NK-92 (cell line): ENCODE data around the gene NECTIN2.
"Not testable (repeated sequence)": the region's sequence is repeated elsewhere in the genome, so short reads cannot be mapped to it uniquely, and the experiment has no call there.

Source experiments
- DNase-seq: peaks from one replicate; lab custom pipeline; 2025; ENCODE audit not compliant: unreplicated experiment; lab: John Stamatoyannopoulos, UW

Gene NECTIN2

DNA sequence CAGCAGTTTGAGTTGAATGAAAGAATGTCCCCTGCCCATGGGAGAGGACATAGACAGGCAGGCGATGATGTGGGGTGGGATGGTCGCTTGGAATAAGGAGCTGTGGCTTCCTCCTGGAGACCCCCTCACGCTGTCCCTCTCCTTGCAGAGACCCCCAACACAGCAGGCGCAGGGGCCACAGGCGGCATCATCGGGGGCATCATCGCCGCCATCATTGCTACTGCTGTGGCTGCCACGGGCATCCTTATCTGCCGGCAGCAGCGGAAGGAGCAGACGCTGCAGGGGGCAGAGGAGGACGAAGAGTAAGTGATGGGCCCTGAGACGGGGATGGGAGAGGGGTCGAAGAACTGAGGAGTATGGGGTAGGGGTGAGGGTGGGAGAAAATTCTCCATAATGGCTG, 36.0 kb downstream of the NECTIN2 start:
- no peak for DNase-seq

DNA sequence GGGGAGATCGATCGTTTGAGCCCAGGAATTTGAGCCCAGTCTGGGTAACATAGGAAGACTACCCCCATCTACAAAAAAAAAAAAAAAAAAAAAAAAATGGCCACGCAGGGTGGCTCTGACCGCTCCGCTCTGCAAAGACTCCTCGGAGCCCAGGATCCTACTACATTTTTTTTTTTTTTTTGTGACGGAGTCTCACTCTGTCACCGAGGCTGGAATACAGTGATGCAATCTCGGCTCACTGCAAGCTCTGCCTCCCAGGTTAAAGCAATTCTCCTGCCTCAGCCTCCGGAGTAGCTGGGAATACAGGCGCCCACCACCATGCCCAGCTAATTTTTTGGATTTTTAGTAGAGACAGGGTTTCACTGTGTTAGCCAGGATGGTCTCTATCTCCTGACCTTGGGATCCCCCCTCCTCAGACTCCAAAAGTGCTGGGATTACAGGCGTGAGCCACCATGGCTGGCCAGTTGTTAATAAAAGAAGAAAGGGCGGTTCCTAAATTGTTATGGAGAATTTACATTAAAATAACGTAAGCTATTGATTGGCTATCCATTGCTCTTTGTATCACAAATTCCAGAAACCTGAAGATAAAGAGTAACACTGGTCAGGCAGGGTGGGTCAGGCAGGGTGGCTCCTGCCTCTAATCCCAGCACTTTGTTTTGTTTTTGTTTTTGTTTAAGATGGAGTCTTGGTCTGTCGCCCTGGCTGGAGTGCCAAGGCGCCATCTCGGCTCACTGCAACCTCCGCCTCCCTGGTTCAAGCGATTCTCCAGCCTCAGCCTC, 36.7 kb downstream of the NECTIN2 start:
- DNase-seq: not testable (repeated sequence)

GRCh38 chr19:44883922-44884321, 37.8 kb downstream of the NECTIN2 start:
- DNase-seq: no peak

GRCh38 chr19:44884566-44884965, 38.5 kb downstream of the NECTIN2 start:
- no peak for DNase-seq

GRCh38 chr19:44886141-44886540, 40.0 kb downstream of the NECTIN2 start:
- no peak for DNase-seq

DNA sequence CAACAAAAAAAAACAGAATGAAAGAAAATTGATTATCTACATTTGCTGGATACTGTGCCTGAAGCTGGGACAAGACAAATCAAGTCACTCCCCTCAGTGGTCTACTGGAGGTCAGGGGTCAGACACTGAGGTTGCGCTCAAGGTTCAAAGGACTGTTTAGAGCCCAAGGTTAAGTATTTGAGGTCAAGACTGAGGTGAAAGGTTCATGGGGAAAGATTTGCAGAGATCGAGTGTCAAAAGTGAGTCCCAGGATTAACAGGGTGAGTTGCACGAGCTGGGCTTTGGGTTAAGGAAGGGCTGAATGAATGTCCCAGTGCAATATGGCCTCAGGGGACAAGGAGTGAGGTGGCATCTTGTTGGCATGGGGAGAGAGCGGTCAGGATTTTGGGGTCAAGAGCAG, 41.6 kb downstream of the NECTIN2 start:
- DNase-seq: no peak

DNA sequence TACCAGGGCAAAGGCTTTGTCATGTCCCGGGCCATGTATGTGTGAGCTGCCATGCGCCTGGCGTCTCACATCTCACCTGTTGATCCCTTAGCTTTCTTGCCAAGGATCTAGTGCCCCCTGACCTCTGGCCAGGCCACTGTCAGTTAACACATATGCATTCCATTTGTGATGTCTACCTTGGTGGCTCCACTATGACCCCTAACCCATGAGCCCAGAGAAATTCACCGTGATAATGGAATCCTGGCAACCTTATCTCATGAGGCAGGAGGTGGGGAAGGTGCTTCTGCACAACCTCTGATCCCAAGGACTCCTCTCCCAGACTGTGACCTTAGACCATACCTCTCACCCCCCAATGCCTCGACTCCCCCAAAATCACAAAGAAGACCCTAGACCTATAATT, 42.2 kb downstream of the NECTIN2 start:
- not testable (repeated sequence) for DNase-seq

GRCh38 chr19:44889830-44890365, 43.8 kb downstream of the NECTIN2 start:
- DNase-seq: no peak

DNA sequence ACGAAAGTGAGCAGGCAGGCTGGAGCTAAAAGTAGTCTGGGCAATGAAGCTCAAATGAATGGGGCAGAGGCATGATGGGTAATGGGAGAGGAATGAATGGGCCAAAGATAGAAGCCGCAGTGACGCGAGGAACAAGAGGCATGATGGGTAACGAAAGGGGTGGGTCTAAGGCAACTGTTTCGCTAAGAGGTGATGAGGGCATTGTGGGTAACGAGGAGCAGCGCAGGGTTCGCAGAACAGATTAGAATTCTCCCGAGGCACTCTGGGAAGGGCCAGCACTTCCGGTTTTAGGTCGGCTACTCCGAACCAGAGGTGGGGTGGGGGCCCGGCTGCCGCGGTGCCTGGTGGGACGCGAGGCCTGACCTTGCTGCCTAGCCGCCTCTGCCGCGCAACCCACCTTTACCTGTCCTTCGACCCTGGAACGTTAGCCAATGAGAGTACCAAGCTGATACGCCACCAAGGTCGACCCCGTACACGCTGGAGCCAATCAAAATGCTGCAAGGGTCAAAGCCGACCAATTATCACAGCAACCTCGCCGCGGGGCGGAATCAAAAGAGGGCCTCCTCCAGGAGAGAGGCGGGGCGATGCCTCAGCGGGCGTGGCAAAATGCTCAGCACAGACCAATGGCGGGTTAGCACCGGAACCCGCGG, 44.4 kb downstream of the NECTIN2 start:
- DNase-seq: peak; percentile 98

- no peak for DNase-seq
Observed at GRCh38 chr19:44891016-44891882, 45.2 kb downstream of the NECTIN2 start, which contains the start of gene TOMM40. Gene TOMM40, plus strand, starts transcription at chr19:44891254. Its CDS starts 162 bp downstream, at chr19:44891416.

DNA sequence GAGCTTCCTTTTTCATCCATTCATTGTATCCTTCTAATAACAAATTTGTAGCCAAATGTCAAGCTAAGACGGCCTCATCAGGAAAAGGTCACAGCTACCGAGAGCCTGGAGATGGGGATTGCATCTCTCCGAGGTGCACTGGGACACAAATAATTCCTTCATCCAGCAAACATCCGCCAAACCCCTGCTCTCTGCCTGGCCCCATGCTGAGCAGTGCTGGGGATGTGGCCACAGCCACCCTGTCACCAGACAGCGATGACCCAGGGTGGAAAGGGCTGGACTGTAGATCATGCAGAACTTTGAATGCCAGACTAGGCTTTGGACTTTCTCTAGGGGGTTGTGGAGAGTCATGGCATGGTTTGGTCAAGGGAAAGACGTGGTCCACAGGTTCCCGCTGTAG, 46.8 kb downstream of the NECTIN2 start:
- DNase-seq: no peak

DNA sequence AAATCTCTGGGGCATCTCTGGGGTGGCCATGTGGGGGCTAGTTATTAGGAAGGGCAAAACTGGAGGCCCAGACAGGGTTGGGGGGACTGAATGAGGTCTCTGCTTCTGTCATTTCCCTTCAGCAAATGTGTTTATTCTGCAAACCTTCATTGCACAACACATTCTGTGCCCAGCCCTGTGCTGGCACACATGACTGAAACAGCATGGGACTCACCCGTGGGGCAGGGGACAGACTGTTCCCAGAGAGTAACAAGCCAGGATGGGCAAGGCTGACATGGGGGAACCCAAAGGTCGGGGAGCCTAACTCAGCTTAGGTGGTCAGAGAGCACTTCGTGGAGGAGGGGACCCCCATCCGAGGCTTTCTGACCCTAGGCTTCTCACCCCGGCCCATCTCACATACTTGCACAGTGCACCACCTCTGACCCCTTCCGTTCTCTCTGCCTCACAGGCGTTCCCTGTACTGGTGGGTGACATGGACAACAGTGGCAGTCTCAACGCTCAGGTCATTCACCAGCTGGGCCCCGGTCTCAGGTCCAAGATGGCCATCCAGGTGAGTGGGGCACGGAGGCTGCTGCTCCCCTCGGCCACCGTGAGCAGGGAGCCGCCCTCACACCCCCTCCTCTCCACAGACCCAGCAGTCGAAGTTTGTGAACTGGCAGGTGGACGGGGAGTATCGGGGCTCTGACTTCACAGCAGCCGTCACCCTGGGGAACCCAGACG, 47.4 kb downstream of the NECTIN2 start:
- DNase-seq: no peak

- no peak for DNase-seq
Observed at GRCh38 chr19:44894052-44894400, 47.9 kb downstream of the NECTIN2 start.

DNA sequence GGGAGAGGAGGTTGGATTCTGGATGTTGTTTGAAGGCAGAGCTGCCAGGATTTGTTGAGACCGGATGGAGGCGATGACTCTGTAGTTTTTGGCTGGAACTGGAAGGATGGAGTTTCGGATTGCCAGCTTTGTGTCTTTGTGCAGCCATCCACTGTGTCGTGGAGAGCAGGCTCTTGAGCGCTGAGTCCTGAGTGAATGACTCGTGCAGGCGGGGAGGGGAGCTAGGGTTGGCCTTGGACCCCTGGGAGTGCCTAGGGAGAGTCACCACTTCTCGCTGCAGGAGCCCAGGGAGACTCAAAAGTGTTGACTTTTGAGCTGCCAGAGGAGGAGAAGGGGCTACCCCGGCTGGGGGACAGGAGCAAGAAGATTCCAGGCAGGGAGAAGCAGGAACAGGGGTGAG, 48.8 kb downstream of the NECTIN2 start:
- no peak for DNase-seq

DNA sequence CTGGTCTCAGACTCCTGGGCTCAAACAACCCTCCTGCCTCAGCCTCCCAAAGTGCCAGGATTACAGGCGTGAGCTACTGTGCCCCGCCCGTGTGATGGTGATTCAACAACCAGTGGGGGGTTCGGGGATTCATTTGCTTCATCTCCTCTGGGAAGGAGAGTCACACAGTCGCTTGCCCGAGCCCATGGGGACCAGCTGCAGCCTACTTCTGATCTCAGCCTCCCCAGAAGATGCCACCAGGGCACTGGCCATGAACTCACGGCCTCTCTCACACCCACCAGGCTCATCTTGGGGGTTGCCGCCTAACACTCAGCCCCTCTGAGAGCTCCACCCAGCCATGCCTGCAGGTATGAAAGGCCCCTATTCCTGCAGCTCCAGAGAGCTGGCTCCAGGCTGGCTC, 51.7 kb downstream of the NECTIN2 start:
- DNase-seq: no peak

- DNase-seq: no peak
Observed at GRCh38 chr19:44900328-44901244, 54.5 kb downstream of the NECTIN2 start.

DNA sequence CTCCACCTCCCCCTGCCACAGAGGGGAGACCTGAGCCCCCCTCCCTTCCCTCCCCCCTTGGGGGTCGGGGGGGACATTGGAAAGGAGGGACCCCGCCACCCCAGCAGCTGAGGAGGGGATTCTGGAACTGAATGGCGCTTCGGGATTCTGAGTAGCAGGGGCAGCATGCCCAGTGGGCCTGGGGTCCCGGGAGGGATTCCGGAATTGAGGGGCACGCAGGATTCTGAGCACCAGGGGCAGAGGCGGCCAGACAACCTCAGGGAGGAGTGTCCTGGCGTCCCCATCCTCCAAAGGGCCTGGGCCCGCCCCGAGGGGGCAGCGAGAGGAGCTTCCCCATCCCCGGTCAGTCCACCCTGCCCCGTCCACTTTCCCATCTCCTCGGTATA, 57.1 kb downstream of the NECTIN2 start:
- no peak for DNase-seq

DNA sequence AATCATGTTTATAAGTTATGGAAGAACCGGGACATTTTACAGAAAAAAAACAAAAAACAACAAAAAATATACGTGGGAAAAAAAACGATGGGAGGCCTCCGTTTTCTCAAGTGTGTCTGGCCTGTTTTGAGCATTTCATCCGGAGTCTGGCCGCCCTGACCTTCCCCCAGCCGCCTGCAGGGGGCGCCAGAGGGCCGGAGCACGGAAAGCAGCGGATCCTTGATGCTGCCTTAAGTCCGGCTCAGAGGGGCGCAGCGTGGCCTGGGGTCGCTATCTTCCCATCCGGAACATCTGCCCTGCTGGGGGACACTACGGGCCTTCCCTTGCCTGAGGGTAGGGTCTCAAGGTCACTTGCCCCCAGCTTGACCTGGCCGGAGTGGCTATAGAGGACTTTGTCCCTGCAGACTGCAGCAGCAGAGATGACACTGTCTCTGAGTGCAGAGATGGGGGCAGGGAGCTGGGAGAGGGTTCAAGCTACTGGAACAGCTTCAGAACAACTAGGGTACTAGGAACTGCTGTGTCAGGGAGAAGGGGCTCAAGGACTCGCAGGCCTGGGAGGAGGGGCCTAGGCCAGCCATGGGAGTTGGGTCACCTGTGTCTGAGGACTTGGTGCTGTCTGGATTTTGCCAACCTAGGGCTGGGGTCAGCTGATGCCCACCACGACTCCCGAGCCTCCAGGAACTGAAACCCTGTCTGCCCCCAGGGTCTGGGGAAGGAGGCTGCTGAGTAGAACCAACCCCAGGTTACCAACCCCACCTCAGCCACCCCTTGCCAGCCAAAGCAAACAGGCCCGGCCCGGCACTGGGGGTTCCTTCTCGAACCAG, 57.7 kb downstream of the NECTIN2 start:
- no peak for DNase-seq

DNA sequence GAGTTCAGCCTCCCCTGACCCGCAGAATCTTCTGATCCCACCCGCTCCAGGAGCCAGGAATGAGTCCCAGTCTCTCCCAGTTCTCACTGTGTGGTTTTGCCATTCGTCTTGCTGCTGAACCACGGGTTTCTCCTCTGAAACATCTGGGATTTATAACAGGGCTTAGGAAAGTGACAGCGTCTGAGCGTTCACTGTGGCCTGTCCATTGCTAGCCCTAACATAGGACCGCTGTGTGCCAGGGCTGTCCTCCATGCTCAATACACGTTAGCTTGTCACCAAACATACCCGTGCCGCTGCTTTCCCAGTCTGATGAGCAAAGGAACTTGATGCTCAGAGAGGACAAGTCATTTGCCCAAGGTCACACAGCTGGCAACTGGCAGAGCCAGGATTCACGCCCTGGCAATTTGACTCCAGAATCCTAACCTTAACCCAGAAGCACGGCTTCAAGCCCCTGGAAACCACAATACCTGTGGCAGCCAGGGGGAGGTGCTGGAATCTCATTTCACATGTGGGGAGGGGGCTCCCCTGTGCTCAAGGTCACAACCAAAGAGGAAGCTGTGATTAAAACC, 58.4 kb downstream of the NECTIN2 start:
- DNase-seq: no peak
